Aorta (tissue), 5 donors: ENCODE data around the gene TRIM8. TPM values are rescaled to one million over a fixed set of nuclear protein-coding genes. Genes with fewer than 3 reads are reported as not detected.

Source experiments
- ATAC-seq: fragments of 200-7000 bp; cut with Tn5 transposase; one replicate; pipeline ENCODE4 v1.9.1; 2022; ENCODE audit warnings: moderate library complexity; ENCODE audit not compliant: low FRiP score
- DNase-seq, 2 donors: peaks; one replicate each; pipeline ENCODE4 v3.0.0-alpha.2; 2020
- H3K27ac ChIP-seq, 2 donors: one replicate each; pipeline ENCODE4 v1.5.1; 2013; ENCODE audit warnings: low read length in 2 of 2, mild to moderate bottlenecking in 2 of 2, moderate library complexity in 2 of 2, control low read depth in 1 of 2, inconsistent platforms in 1 of 2, low read depth in 1 of 2
- H3K27me3 ChIP-seq, 2 donors: one replicate each; pipeline ENCODE4 v1.6.1; 2013; ENCODE audit warnings: control low read depth in 1 of 2, low read length in 1 of 2, mild to moderate bottlenecking in 1 of 2, moderate library complexity in 1 of 2; ENCODE audit not compliant: insufficient read depth in 2 of 2, control insufficient read depth in 1 of 2
- H3K36me3 ChIP-seq, 2 donors: one replicate each; pipeline ENCODE4 v1.6.1; 2013; ENCODE audit warnings: control low read depth in 1 of 2, low read length in 1 of 2, mild to moderate bottlenecking in 1 of 2; ENCODE audit not compliant: insufficient read depth in 2 of 2, control insufficient read depth in 1 of 2
- H3K4me1 ChIP-seq, 2 donors: one replicate each; pipeline ENCODE4 v1.6.1; 2013; ENCODE audit warnings: low read length in 2 of 2, control low read depth in 1 of 2, mild to moderate bottlenecking in 1 of 2, moderate library complexity in 1 of 2; ENCODE audit not compliant: insufficient read depth in 2 of 2, control insufficient read depth in 1 of 2
- H3K4me3 ChIP-seq, 2 donors: one replicate each; pipeline ENCODE4 v1.5.1; 2013; ENCODE audit warnings: low read length in 2 of 2, control low read depth in 1 of 2, mild to moderate bottlenecking in 1 of 2
- H3K9me3 ChIP-seq: one replicate; pipeline ENCODE4 v1.6.1; 2013; ENCODE audit warnings: mild to moderate bottlenecking, low read length; ENCODE audit not compliant: control insufficient read depth
- WGBS, 2 donors: extraction: QIAGEN DNeasy Blood & Tissue Kit; methylation state at CpG; one replicate each; pipeline ENCODE4 v1.1.7; 2013; 5-methylcytosine and 5-hydroxymethylcytosine counted together
- intact Hi-C, 2 donors: fragments of 100-400 bp; cut with DNase I; formaldehyde crosslinking; loops; one replicate each; pipeline versions ENCODE4 v1.14.2 to v1.15.0; 2022
- polyA plus RNA-seq, 2 donors: library from polyadenylated mRNA; stranded (reverse); fragments of 200-250 nt; gene quantifications; one replicate each; pipeline ENCODE4 v1.2.3, GENCODE V29; 2013
- total RNA-seq, 2 donors: library from RNA; stranded (reverse); fragmentation: NEBNext Ultra II Directional; extraction: Animal tissue kit (Norgen Biotek cat#: 25700); gene quantifications; one replicate each; pipeline ENCODE4 v1.2.1, GENCODE V29; 2021
- donor health status: healthy with polysubstance abuse.
- donor health status: Bipolar disorder and iron deficiency.
- donor health status: DM: no; HTN: no; CAD: no.
- donor health status: DM: no; HTN: no; CAD: no.
- donor health status: DM: yes; HTN: yes; CAD: no.

TRIM8 gene
- total and polyA plus RNA-seq, 4 donors: 40.6 to 189 (median 99.2) TPM

DNA sequence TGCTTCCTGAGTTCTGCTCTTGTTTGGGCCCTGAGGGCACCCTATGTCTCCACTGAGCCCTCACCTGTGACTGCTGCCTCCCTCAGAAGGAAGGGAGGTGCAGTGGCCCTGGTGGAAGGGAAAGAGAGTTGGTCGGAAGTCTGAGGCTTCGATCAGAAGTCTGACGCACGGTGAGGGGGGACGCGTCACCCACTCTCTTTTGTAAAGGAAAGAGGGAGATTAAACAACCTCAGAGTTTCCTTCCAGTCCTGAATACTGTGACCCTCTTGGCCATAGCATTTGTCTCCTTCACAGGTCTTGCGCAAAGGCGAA is 31.4 kb upstream of the TRIM8 start:
- Histone ChIP-seq H3K36me3 (no peaks in the 10 kb centered on the region), H3K27me3 (no peaks in the 10 kb centered on the region), H3K4me1 (no peaks in the 10 kb centered on the region), H3K27ac (peak overlapping the region in 1 of 2 donors; percentile 75), H3K9me3 (no peaks in the 10 kb centered on the region), H3K4me3 (no peak overlapping the region)
- WGBS, 2 donors: 89 to 93% methylated on average over 8 of the region's 8 CpGs
- no peak for ATAC-seq
- no peak for DNase-seq
- intact Hi-C loops: no loop called here

DNA sequence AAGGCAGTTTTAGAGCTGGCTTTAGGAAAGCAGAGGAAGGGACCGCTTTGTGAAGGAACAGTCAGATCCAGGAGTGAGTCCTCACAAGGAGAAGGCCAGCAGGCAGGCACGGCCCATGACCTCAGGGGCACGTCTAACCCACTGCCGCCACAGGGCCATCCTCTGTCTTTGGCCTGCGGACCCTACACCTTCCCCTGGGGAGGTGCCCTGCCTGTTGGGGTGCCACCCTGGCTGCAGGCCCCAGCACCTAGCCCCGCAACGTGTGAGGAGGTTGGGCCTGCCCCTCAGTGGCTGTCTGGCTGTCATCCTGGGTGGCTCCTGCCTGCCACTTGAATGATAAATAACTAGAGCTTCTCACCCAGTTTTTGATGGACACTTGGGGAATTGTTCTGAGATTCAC is 31.0 kb upstream of the TRIM8 start:
- H3K36me3 ChIP-seq: no peaks in the 10 kb centered on the region
- H3K4me3 ChIP-seq: no peak overlapping the region
- H3K4me1 ChIP-seq: no peaks in the 10 kb centered on the region
- ATAC-seq (no peak), DNase-seq (peak in 1 of 2 donors; percentile 59)
- no peak overlapping the region for H3K27ac ChIP-seq
- 93 to 94% methylated on average over 7 of the region's 7 CpGs for WGBS, 2 donors
- intact Hi-C loops: no loop called here
- no peaks in the 10 kb centered on the region for H3K9me3 ChIP-seq
- H3K27me3 ChIP-seq: no peaks in the 10 kb centered on the region

DNA sequence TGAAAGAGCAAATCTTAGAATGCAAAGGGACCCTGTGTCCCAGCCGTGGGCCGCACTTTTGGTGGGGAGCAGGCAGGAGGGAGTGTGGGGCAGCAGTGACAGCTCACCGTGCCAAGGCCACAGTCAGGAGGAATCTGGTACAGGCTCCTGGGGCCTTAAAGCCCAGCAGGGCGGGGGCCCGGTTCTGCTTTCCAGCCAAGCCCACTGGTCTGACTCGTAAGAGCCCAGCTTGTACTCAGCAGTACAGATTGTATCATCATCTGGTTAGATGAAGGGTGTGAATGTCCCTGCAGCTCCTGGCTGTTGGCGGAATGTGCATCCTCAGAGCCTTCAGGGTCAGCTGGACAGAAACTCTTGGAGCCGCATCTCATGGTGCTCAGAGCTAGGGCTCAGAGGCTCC is 30.5 kb upstream of the TRIM8 start:
- no peaks in the 10 kb centered on the region for H3K36me3 ChIP-seq
- H3K27ac ChIP-seq: no peak overlapping the region
- H3K4me3 ChIP-seq: no peak overlapping the region
- H3K9me3 ChIP-seq: no peaks in the 10 kb centered on the region
- intact Hi-C loops: no loop called here
- peak in 1 of 2 donors; percentile 74 for DNase-seq
- H3K4me1 ChIP-seq: no peaks in the 10 kb centered on the region
- 62 to 79% methylated on average over 8 of the region's 8 CpGs for WGBS, 2 donors
- ATAC-seq: no peak
- H3K27me3 ChIP-seq: no peaks in the 10 kb centered on the region

DNA sequence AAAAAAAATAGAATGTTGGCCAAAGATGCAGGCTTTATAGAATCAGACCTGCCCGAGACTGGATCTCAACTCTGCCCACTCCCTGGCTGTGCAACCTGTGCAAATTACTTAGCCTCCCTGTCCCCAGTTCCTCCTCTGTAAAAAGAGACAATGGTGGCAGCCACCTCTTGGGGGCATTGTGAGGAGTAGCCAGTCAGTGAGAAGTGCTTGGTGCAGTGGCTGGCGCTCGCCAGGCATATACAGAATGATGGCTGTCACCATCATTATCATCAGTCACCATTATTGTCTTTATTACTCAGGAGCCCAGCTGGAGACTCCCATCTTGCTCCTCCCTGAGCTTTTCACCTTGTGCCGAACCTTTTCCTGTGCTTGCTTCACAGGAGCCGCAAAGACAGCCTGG is 29.4 kb upstream of the TRIM8 start:
- no peaks in the 10 kb centered on the region for H3K4me1 ChIP-seq
- no peak for DNase-seq

DNA sequence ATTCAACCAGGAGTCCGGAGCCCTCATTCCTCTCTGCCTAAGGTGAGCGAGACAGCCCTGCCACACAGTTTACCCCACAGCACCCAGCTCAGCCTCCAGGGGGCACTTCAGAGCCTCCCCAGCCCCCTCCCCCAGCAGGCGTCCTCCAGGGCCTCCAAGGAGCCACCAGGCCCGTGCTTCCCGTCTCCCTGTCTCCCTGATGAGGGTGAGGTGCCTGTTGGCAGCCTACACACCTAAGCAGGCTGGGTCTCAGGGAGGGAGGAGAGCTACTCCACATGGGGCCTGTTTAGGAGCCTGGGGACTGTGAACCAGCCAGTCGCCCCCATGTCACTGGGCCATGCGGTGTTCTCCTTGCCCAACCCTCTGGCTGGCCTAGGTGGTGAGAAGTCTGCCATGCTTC is 28.9 kb upstream of the TRIM8 start:
- WGBS, 2 donors: 66 to 78% methylated on average over 7 of the region's 7 CpGs
- H3K4me3 ChIP-seq: no peak overlapping the region
- DNase-seq: peak in 1 of 2 donors; percentile 68
- no peaks in the 10 kb centered on the region for H3K27me3 ChIP-seq
- ATAC-seq: no peak
- no peaks in the 10 kb centered on the region for H3K9me3 ChIP-seq
- H3K36me3 ChIP-seq: no peaks in the 10 kb centered on the region
- intact Hi-C loops: no loop called here
- H3K4me1 ChIP-seq: no peaks in the 10 kb centered on the region
- no peak overlapping the region for H3K27ac ChIP-seq

More for the DNA sequence above, 29.4 kb upstream of the TRIM8 start:
- Histone ChIP-seq H3K4me3 (no peak overlapping the region), H3K9me3 (no peaks in the 10 kb centered on the region), H3K27ac (no peak overlapping the region), H3K36me3 (no peaks in the 10 kb centered on the region), H3K27me3 (no peaks in the 10 kb centered on the region)
- ATAC-seq: no peak
- 97 to 100% methylated on average over 5 of the region's 5 CpGs for WGBS, 2 donors
- intact Hi-C loops: no loop called here

DNA sequence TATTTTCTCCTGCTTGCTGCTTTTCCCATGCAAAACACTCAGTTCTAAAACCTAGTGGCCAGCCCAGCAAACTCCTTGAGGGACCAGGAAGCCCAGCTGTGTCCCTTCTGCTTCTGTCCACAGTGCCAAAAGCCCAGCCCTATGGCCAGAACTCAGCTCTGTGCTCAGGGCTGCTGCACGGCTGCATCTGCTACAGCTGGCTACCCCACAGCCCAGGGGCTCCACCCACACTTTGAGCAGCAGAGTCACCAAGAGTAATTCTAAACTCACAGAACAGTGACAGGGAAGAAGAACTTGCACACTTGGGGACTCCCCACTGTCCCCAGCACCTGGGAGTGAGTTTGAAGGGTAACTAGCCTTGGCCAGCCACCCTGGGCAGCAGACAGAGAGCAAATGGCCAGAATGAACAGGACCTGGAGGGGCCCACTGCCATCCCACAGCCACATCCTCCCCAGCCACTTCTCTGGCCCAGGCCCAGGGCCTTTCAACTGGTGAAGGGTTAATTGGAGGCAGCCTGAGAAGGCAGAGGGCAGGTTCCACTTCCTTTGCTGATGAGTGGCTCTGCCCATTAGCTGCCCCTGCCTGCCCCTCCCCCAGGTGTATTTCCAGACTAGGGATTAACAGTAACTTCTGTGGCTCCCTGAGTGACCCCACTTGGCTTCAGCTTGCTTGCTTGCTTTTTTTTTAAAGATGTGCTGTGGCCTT is 28.1 kb upstream of the TRIM8 start:
- ATAC-seq (no peak), DNase-seq (peak; percentile 74 to 80)
- Histone ChIP-seq H3K36me3 (no peaks in the 10 kb centered on the region), H3K4me3 (no peak overlapping the region), H3K27me3 (no peaks in the 10 kb centered on the region), H3K9me3 (no peaks in the 10 kb centered on the region), H3K27ac (no peak overlapping the region), H3K4me1 (no peaks in the 10 kb centered on the region)
- WGBS, 2 donors: 24 to 57% methylated on average over 1 of the region's 1 CpG
- intact Hi-C loops: no loop called here

DNA sequence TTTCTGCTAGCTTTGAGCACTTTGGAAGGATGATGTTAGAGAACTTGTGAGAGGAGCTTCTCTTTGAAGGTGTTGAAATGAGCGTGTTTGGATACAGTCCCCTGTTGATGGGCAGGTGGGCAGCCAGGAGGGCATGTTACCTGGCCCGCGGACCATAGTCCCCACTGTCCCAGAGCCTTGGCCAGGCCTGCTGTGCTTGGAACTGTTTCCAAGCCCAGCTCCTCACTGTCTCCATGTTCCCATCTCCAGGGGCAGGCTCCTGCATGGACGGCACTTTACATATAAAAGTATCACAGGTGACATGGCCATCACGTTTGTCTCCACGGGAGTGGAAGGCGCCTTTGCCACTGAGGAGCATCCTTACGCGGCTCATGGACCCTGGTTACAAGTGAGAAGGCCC is 27.2 kb upstream of the TRIM8 start:
- H3K27ac ChIP-seq: no peak overlapping the region
- ATAC-seq (no peak), DNase-seq (peak in 1 of 2 donors; percentile 50)
- H3K9me3 ChIP-seq: no peaks in the 10 kb centered on the region
- no peaks in the 10 kb centered on the region for H3K4me1 ChIP-seq
- 95 to 96% methylated on average over 9 of the region's 9 CpGs for WGBS, 2 donors
- no peaks in the 10 kb centered on the region for H3K27me3 ChIP-seq
- intact Hi-C loops: no loop called here
- H3K4me3 ChIP-seq: no peak overlapping the region
- no peaks in the 10 kb centered on the region for H3K36me3 ChIP-seq

DNA sequence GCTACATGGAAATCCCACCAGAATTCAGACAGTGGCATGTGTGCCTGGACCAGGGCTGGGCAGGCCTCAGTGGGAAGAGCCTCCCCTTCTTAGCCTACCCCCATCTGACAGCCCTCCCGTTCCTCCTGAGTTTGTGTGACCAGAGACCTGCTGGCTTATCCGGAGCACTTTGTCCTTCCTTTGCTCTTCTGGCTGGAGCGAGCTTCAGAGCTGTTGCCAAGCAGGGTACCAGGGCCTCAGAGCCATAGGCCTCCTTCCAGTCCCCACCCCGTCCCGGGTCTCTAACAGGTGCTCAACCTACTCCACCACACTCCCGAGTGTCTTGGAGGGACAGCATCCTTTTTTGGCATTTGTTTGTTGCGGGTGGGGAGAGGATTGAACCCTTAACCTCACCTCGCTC is 26.5 kb upstream of the TRIM8 start:
- H3K4me1 ChIP-seq: no peaks in the 10 kb centered on the region
- no peaks in the 10 kb centered on the region for H3K9me3 ChIP-seq
- H3K36me3 ChIP-seq: no peaks in the 10 kb centered on the region
- no peak overlapping the region for H3K4me3 ChIP-seq
- H3K27me3 ChIP-seq: no peaks in the 10 kb centered on the region
- intact Hi-C loops: no loop called here
- ATAC-seq: no peak
- DNase-seq: peak in 1 of 2 donors; percentile 59
- H3K27ac ChIP-seq: no peak overlapping the region
- 92% methylated on average over 8 of the region's 8 CpGs for WGBS, 2 donors

DNA sequence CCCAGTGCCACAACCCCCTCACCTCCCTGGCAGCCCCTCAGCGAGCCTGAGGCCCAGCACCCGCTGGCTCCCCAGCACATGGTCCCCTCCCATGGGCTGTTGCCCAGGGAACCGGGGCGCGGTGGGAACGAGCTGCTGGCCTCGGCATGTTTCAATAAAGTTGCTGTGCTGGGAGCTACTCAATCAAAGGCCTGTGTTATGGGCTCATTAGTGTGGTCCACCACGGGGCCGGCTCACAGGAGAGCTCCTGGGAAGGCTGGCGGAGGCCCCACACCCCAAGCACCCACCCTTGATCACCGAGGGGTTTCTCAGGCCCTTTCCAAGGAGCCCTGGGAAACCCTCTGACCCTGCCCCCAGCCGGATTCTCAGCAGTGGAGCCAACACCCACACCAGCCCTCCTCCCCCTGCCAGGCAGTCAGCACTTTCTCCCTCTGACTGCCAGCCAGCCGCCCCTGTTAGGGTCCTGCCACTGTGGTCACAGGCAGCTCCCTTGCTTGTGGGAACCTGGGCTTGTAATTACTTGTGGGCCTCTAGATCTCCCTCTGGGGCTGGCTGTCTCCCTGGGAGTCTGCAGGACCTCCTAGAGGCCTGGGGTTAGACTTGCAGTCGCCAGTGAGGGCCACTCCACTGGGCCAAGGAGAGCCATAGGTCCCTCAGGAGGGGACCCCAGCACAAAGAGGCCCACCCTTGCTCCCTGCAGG is 24.8 kb upstream of the TRIM8 start:
- no peaks in the 10 kb centered on the region for H3K4me1 ChIP-seq
- no peaks in the 10 kb centered on the region for H3K36me3 ChIP-seq
- no peak overlapping the region for H3K4me3 ChIP-seq
- 34 to 52% methylated on average over 14 of the region's 14 CpGs for WGBS, 2 donors
- DNase-seq (peak in 1 of 2 donors; percentile 73), ATAC-seq (no peak)
- peak overlapping the region in 1 of 2 donors; percentile 4 for H3K27ac ChIP-seq
- intact Hi-C loops: no loop called here
- no peaks in the 10 kb centered on the region for H3K27me3 ChIP-seq
- no peaks in the 10 kb centered on the region for H3K9me3 ChIP-seq
